GM08714 (cell line): ENCODE results near the gene DRP2.
"Not testable (repeated sequence)": the region's sequence is repeated elsewhere in the genome, so short reads cannot be mapped to it uniquely, and the experiment has no call there.

Experiments used
- H3K4me3 ChIP-seq: fragments of 200-500 bp; sonication (Bioruptor generic); 2 replicates; pipeline ENCODE4 v1.5.1; 2014; ENCODE audit warnings: mild to moderate bottlenecking, low read length, inconsistent platforms
- ZNF274 ChIP-seq: IDR thresholded peaks from 2 replicates; pipeline ENCODE4 v1.6.1; 2012; ENCODE audit warnings: mild to moderate bottlenecking, low read depth, low read length

DRP2 gene

GRCh38 chrX:101219116-101219863 lies at the start of gene DRP2:
TSS of gene DRP2 (plus strand) at chrX:101219786. CDS start at chrX:101231648, 11,862 bp downstream.
- no peak for TF ChIP-seq ZNF274
- no peak within 1 kb of the TSS for H3K4me3 ChIP-seq

- no peak overlapping the region for H3K4me3 ChIP-seq
- TF ChIP-seq ZNF274, result no peak
Observed at GRCh38 chrX:101171883-101172400, 47.6 kb upstream of the DRP2 start.

DNA sequence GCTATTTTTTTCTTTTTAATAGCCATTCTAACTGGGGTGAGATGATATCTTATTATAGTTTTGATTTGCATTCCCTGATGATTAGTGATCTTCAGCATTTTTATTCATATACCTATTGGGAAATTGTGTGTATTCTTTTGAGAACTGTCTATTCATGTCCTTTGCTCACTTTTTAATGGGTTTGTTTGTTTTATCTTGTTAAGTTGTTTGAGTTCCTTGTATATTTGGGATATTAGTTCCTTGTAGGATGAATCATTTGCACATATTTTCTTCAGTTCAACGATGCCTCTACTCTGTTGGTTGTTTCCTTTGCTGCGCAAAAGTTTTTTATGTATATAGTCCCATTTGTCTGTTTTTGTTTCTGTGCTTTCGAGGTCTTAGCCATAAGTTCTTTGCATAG lies 43.1 kb upstream of the DRP2 start:
- no peak overlapping the region for H3K4me3 ChIP-seq

DNA sequence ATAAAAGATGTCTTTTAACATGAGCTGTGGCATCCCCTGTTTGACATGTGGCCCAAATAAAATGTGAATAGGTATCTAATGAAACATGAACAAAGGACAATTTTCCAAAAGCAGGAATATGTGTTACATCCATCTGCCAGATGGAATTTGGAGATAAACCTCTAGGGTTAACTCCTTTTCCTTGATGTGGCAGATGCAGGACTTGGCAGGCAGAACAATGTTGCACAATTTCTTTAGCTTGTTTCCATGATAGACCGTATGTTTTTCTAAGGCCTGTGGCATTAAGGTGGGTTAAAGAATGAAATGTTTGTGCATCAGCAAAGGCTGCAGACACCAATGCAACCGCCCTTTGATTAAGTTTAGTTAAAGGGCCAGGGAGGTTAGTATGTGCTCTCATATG lies 34.7 kb upstream of the DRP2 start:
- H3K4me3 ChIP-seq, result not testable (repeated sequence)

More for the DNA sequence above, 43.1 kb upstream of the DRP2 start:
- TF ChIP-seq ZNF274, result no peak

DNA sequence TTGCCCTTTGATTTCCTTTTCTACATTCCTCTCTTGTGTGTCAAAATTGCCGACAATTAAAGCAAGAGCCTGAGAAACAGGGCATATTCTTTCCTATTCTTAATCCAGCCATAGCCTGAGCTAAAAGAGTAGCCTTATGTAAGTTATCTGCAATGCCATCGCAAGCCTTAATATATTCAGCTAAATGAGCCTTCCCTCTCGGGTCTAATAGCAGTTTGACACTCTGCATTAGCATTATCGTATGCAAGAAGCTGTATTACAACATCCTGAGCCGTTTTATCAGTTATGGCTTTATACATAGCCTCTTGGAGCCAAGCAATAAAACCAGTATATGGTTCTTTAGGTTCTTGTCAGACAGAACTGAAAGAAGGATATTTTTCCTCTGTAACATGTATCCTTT lies 31.6 kb upstream of the DRP2 start:
- not testable (repeated sequence) for H3K4me3 ChIP-seq

- TF ChIP-seq ZNF274, result no peak
- H3K4me3 ChIP-seq, result no peak overlapping the region
Observed at GRCh38 chrX:101190736-101191135, 28.9 kb upstream of the DRP2 start.

DNA sequence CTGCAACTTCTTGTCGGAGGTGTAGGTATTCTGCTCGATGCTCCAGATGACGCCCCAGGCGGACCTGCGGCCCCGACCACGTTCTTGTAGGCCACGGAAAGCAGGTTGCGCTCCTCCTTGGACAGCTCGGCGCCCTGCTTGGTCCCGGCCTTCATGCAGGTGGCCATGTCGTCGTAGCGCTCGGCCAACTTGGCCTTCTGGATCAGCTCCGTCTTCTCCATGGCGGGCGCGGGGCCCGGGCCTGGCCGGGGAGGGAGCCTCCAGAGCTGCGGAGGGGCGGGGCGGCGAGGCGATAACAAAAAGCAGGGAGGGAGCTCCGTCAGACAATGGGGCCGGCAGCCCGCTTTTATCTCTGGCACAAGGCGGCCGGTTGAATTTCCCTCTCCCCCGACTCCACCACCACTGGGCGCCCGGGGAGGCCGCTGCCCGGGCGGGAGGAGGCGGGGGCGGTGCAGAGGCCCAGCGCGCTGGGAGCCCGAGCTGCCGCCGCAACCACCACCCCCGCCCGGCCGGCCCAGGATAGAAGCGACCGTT lies 28.3 kb upstream of the DRP2 start:
- no peak for TF ChIP-seq ZNF274
- no peak overlapping the region for H3K4me3 ChIP-seq

DNA sequence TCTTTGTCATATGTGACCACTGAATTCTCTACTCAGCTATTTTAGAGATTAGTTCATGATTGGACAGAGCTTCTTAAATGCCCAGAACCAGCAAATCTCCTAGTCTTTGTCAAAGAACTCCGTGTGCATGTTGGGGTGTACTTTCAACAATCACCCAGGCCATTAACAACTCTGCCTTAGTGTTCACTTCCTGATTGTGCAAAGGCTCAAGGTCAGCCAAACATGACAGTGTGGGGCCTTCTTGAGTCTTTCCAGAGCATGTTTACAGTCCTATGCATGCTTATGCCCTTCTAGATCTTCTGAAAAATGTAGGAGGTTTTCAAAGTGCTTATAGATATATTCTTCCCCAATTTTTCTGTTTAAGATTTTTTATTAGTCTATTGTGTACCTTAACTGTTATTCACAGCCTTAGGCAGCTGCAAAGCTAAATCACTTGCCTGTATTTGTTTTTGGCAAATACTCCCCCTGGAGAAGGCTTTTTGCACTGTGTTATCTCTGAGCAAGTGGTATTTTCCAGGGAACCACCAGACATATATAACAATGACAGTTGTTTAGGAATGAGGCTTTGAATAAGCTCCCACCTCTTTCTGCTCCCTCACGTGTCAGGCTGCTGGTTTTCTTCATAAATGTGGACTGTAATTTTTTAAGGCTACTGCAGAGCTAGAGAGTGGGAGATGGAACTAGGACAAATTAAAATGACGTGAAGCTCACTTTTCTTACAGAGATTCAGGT lies 24.0 kb upstream of the DRP2 start:
- no peak for TF ChIP-seq ZNF274
- no peak overlapping the region for H3K4me3 ChIP-seq

GRCh38 chrX:101203761-101204351 lies 15.7 kb upstream of the DRP2 start:
- no peak for TF ChIP-seq ZNF274
- H3K4me3 ChIP-seq, result no peak overlapping the region

- H3K4me3 ChIP-seq, result no peak overlapping the region
- TF ChIP-seq ZNF274, result no peak
Observed at GRCh38 chrX:101206471-101206870, 13.1 kb upstream of the DRP2 start.

DNA sequence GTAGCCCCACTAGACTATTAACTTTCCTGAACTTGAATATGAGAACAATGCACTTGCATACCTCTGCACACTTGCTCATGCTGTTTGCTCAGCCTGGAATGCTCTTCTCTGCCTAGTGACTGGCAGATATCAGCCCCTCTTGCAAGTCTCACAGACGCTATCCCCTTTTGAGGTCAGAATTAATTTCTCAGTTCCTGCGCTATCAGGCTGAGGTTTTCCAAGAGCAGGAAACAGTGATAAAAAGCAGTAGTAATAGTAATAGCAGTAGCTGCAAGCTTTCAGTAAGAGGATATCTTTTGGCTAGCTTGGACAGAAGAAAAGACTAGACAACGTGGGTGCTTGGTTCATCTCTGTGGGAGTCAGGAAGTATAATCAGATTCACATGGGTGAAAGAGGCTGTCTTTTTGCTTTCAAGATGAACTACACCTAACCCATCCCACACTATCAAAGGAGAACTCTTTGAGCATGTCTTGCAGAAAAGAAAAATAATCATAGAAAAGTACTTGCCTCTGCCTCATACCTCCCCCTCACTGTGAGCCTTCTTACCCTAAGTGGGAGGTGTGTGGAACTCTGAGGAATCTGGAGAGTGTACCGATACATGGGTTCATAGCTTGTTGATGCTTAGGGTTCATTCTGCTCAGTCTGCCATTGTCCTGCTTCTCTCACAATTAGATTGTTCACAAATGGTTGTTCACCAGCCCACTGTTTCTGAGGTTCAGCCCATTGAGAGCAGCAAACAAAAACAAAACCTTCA lies 11.3 kb upstream of the DRP2 start:
- no peak overlapping the region for H3K4me3 ChIP-seq
- no peak for TF ChIP-seq ZNF274

DNA sequence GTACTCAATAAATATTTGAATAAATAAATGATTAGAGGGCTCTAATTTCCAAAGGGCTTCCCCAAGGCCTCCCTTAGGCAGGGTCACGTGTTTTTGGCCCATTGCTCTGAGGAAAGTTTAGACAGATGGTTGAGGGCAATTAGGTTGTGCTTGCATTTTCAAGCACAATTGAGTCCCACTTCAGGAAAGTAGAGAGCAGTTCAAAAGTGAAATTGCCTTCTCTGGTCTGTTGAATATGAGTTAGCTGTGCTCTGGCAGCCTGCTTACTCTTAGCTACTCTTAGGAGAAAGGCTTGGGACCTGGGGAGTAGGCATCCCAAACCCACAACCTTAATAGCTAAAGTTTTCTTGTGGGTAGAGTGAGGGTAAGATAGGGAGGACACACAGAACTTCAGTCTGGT lies 9.0 kb upstream of the DRP2 start:
- H3K4me3 ChIP-seq, result no peak overlapping the region
- no peak for TF ChIP-seq ZNF274

DNA sequence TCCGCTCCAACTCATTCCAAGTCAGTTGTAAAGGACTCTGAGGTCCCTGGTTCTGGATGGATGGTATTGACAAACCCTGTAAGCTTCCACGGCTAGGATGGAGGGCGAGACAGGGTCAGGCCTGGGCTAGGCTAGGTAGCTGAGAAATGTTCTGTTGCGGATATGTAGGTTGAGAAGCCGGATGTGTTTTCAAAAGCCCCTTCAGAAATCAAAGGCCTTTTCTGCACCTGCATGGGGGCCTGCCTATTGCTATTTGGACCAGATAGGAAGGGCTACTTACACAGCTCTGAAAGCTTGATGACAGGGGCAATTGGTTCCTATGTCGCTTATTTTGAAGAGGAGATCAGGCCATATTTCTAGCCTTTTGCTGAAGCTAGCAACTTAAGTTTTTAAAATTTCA lies 1.9 kb upstream of the DRP2 start:
- no peak overlapping the region for H3K4me3 ChIP-seq
- no peak for TF ChIP-seq ZNF274

DNA sequence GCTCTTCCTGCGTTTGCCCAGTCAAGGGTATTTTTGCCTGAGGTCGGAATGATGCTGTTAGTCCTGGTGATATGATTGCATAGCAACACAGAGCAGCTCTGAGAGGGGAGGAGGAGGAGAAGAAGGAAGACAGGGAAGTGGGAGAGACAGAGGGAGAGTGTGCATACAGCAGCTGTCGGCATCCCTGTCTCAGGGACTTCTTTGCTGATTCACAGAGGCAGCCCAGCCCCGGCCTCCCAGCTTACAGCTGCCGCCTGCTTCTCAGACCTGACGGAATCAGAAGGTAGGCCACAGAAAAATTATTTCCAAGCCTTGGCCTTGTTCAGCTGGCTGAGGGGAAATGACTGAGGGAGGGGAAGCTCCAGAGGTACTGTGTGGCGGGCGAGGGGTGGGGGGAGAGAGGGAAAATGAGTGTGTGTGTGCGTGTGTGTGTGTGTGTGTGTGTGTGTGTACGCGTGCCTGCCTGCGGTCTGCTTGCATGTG lies 319 bp downstream of the DRP2 start:
- no peak for TF ChIP-seq ZNF274
- no peak overlapping the region for H3K4me3 ChIP-seq
